A549 (cell line): ENCODE results near the gene SESN3. TPM values are rescaled to one million over a fixed set of nuclear protein-coding genes. Genes with fewer than 3 reads are reported as not detected.
A peak's percentile ranks its signal among the peaks of the same experiment; 100 is the strongest.

ENCODE experiments used
- ATAC-seq, 2 experiments: fragments of 200-7000 bp in 1 of 2; fragments of >200 bp in 1 of 2; cut with Nextera tagmentation in 1 of 2; cut with Tn5 transposase in 1 of 2; 3 replicates each; pipeline versions ENCODE4 v1.8.0 to v1.9.1; 2018 to 2020; ENCODE audit warnings: mild to moderate bottlenecking in 1 of 2, moderate library complexity in 1 of 2
- CTCF ChIA-PET: fragments of 300-600 bp; sonication (Branson Sonifier 250); formaldehyde crosslinking; extraction: SDS; loops from one replicate; lab custom pipeline; 2021; ENCODE audit warnings: antibody characterized with exemption, inconsistent platforms; lab: Yijun Ruan, JAX
- POLR2A ChIA-PET: fragments of 350-600 bp; formaldehyde crosslinking; extraction: SDS; loops from one replicate; lab custom pipeline; 2021; ENCODE audit warnings: antibody characterized with exemption, inconsistent platforms; lab: Yijun Ruan, JAX
- DNase-seq, 2 experiments: peaks; one replicate each; pipeline versions ENCODE4 v3.0.0 to v3.0.0-alpha.2; 2011 to 2016; ENCODE audit warnings: low read depth in 1 of 2, low spot score in 1 of 2
- FAIRE-seq: peaks from 2 replicates; lab custom pipeline; 2011; peaks lifted over from hg19 to GRCh38; lab: Jason Lieb, UNC
- H3K27ac ChIP-seq, 2 experiments: fragments of >200 bp; sonication (Bioruptor Twin); formaldehyde crosslinking; 3 replicates each; pipeline ENCODE4 v1.5.1; 2016 to 2017
- H3K4me1 ChIP-seq: fragments of >200 bp; sonication (Bioruptor Twin); formaldehyde crosslinking; 3 replicates; pipeline ENCODE4 v1.6.1; 2016
- H3K4me2 ChIP-seq: fragments of >200 bp; sonication (Bioruptor Twin); formaldehyde crosslinking; 3 replicates; pipeline ENCODE4 v1.6.1; 2016
- H3K4me3 ChIP-seq: fragments of >200 bp; sonication (Bioruptor Twin); formaldehyde crosslinking; 3 replicates; pipeline ENCODE4 v1.5.1; 2016
- H3K9me3 ChIP-seq: fragments of >200 bp; sonication (Bioruptor Twin); formaldehyde crosslinking; 3 replicates; pipeline ENCODE4 v1.6.1; 2016
- CBX2 ChIP-seq: fragments of 200-600 bp; sonication (generic); IDR thresholded peaks from 2 replicates; pipeline ENCODE4 v1.6.1; 2016; ENCODE audit warnings: low read depth, mild to moderate bottlenecking, borderline replicate concordance
- CBX8 ChIP-seq: fragments of 200-600 bp; sonication (generic); IDR thresholded peaks from 2 replicates; pipeline ENCODE4 v1.6.1; 2016
- FOXS1 ChIP-seq: fragments of 250-450 bp; sonication (Bioruptor Pico); IDR thresholded peaks from 2 replicates; pipeline ENCODE4 v1.5.0; 2020; ENCODE audit warnings: mild to moderate bottlenecking, moderate library complexity
- GATA3 ChIP-seq: IDR thresholded peaks from 2 replicates; pipeline ENCODE4 v1.6.1; 2012; ENCODE audit warnings: borderline replicate concordance
- HEYL ChIP-seq: fragments of 250-450 bp; sonication (Bioruptor Pico); IDR thresholded peaks from 2 replicates; pipeline ENCODE4 v1.8.0; 2021; ENCODE audit warnings: mild to moderate bottlenecking, moderate library complexity
- JUNB ChIP-seq: fragments of >200 bp; sonication (Bioruptor Twin); formaldehyde crosslinking; IDR thresholded peaks from 2 replicates; pipeline ENCODE4 v1.6.1; 2016
- MAFK ChIP-seq: fragments of 450-650 bp; IDR thresholded peaks from 2 replicates; pipeline ENCODE4 v1.6.1; 2014; ENCODE audit not compliant: partially characterized antibody
- MYC ChIP-seq: IDR thresholded peaks from 2 replicates; pipeline ENCODE4 v1.6.1; 2012; ENCODE audit warnings: mild to moderate bottlenecking, inconsistent platforms, low read length, improper control_type of control experiment, borderline replicate concordance
- NPAS2 ChIP-seq: fragments of 250-450 bp; sonication (Bioruptor Pico); IDR thresholded peaks from 2 replicates; pipeline ENCODE4 v1.8.0; 2022; ENCODE audit warnings: mild to moderate bottlenecking, moderate library complexity, borderline replicate concordance
- RARB ChIP-seq: fragments of 250-450 bp; sonication (Bioruptor Pico); IDR thresholded peaks from 2 replicates; pipeline ENCODE4 v1.8.0; 2021; ENCODE audit warnings: mild to moderate bottlenecking, moderate library complexity
- RFX5 ChIP-seq: fragments of 450-650 bp; IDR thresholded peaks from 2 replicates; pipeline ENCODE4 v1.7.1; 2014; ENCODE audit warnings: antibody characterized with exemption, mild to moderate bottlenecking, moderate library complexity
- SMC3 ChIP-seq: fragments of >200 bp; sonication (Bioruptor Twin); formaldehyde crosslinking; IDR thresholded peaks from 3 replicates; pipeline ENCODE4 v1.6.1; 2018; ENCODE audit warnings: inconsistent platforms
- SREBF2 ChIP-seq: fragments of 450-650 bp; IDR thresholded peaks from 2 replicates; pipeline ENCODE4 v1.6.1; 2014; ENCODE audit warnings: mild to moderate bottlenecking, moderate library complexity
- TFCP2L1 ChIP-seq: fragments of 250-450 bp; sonication (Bioruptor Pico); IDR thresholded peaks from 2 replicates; pipeline ENCODE4 v1.5.0; 2021; ENCODE audit warnings: mild to moderate bottlenecking
- ZC3H11A ChIP-seq: fragments of 450-650 bp; IDR thresholded peaks from 2 replicates; pipeline ENCODE4 v1.6.1; 2014; ENCODE audit warnings: antibody characterized with exemption, mild to moderate bottlenecking
- ZSCAN20 ChIP-seq: fragments of 250-450 bp; sonication (Bioruptor Pico); IDR thresholded peaks from 2 replicates; pipeline ENCODE4 v1.8.0; 2022; ENCODE audit warnings: mild to moderate bottlenecking, moderate library complexity
- WGBS: methylation state at CpG from one replicate; pipeline ENCODE4 v1.1.6; 2017; ENCODE audit errors: missing lambda C conversion rate; 5-methylcytosine and 5-hydroxymethylcytosine counted together
- polyA plus RNA-seq, 4 experiments: library from polyadenylated mRNA; depleted of rRNA in 3 of 4; stranded (reverse); fragments of >200 nt; fragmentation: RNase III in 1 of 4; extraction: RNeasy Plus Mini Kit Qiagen cat#74134 plus additional on column Dnase treatment in 1 of 4; gene quantifications; 2 replicates in 3 of 4; 3 replicates in 1 of 4; pipeline ENCODE4 v1.2.3, GENCODE V29; 2011 to 2017
- TF ChIP-seq, protein P1 (sequence below): IDR thresholded peaks from 2 replicates; pipeline ENCODE4 v1.6.1; 2012
- TF ChIP-seq, protein P2 (sequence below): fragments of 200-600 bp; sonication (generic); IDR thresholded peaks from 2 replicates; pipeline ENCODE4 v1.6.1; 2016; ENCODE audit warnings: antibody characterized with exemption, mild to moderate bottlenecking, moderate library complexity
- TF ChIP-seq, protein P3 (sequence below): fragments of 450-650 bp; IDR thresholded peaks from 2 replicates; pipeline ENCODE4 v1.6.1; 2014; ENCODE audit warnings: antibody characterized with exemption

The SESN3 gene
- polyA plus RNA-seq, 2 of the 4 experiments (the other 2 are of a cell fraction): 0.35 to 3.6 TPM

DNA sequence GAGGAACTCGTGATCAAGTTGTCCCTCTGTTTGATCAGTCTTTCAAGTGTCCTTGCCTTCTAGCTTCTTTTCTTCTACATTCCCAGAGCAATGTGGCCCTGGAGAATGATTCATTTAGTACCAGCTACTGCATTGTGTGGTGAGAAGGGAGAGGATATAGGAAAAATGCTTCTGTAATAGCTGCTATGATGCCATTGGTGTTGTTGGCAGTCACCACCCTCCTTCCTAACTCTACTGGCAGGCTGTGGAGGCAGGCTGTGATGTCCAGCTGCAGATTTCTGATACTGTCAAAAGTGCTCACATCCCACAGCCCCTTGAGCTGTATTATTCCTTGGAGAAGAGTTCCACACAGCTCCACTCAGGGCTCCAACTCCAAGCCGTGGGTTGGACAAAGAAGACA, 88.6 kb downstream of the SESN3 start:
- DNase-seq (no peak), ATAC-seq (no peak), FAIRE-seq (no peak)
- no peaks in the 10 kb centered on the region for H3K9me3 ChIP-seq
- H3K4me1 ChIP-seq: peaks cover 4% of the 10 kb centered on the region; the same call in 1 of the 3 replicates
- no peak overlapping the region for H3K4me3 ChIP-seq
- no peak overlapping the region for H3K27ac ChIP-seq
- POLR2A ChIA-PET: no interaction called here
- CTCF ChIA-PET: interaction anchor here (0.9 to 2.7 kb wide), 3 partner anchors 8 to 52 kb away, joined by 4 to 8 read pairs (median 5); partner anchors contain the start of gene ENDOD1
- H3K4me2 ChIP-seq: no peak overlapping the region
- TF ChIP-seq MYC (no peak), RARB (CRISPR knock-in tag) (no peak)
- TF ChIP-seq, protein P1, sequence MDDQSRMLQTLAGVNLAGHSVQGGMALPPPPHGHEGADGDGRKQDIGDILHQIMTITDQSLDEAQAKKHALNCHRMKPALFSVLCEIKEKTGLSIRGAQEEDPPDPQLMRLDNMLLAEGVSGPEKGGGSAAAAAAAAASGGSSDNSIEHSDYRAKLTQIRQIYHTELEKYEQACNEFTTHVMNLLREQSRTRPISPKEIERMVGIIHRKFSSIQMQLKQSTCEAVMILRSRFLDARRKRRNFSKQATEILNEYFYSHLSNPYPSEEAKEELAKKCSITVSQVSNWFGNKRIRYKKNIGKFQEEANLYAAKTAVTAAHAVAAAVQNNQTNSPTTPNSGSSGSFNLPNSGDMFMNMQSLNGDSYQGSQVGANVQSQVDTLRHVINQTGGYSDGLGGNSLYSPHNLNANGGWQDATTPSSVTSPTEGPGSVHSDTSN: no peak
- 10% methylated on average over 2 of the region's 2 CpGs for WGBS

DNA sequence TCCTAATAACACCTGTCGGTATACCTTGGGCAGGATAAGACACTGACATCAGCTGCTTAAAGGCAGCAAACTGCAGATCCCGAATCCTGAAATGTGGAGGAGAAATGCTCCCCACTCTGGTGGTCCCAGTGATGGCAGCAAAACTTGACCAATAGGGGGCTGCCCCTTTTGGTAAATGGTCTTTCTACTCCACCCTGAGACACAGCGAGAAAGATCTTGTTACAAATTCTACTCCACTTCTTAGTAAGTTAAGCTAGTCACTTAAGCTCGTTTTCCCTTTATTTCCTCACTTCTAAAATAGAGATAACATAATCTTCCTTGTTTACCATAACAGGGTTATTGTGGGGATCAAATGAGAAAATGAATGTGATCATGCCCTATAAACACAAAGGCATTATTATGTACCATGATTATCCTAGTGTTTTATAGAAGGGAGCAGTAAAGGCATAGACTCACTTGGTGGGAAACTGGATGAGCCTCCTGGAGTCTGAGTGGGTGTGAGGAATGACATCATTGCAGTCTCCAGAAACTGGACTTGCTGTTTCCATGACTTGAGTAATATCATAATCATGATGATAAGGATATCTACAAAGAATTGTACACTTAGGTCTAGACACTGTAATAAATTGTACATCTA, 90.5 kb downstream of the SESN3 start:
- Histone ChIP-seq H3K9me3 (no peaks in the 10 kb centered on the region), H3K27ac (no peak overlapping the region), H3K4me1 (no peaks in the 10 kb centered on the region), H3K4me3 (no peak overlapping the region), H3K4me2 (no peak overlapping the region)
- POLR2A ChIA-PET: no interaction called here
- FAIRE-seq: no peak
- CTCF ChIA-PET: interaction anchor here (0.7 to 2.7 kb wide), 4 partner anchors 10 to 67 kb away, joined by 4 to 8 read pairs (median 4); no protein-coding TSS in a partner anchor
- WGBS: 48% methylated on average over 4 of the region's 4 CpGs
- TF ChIP-seq CBX8 (0 out of 2 replicates have a peak, but pooled peaks have one; percentile 62), GATA3 (no peak)
- DNase-seq: no peak
- no peak for ATAC-seq

DNA sequence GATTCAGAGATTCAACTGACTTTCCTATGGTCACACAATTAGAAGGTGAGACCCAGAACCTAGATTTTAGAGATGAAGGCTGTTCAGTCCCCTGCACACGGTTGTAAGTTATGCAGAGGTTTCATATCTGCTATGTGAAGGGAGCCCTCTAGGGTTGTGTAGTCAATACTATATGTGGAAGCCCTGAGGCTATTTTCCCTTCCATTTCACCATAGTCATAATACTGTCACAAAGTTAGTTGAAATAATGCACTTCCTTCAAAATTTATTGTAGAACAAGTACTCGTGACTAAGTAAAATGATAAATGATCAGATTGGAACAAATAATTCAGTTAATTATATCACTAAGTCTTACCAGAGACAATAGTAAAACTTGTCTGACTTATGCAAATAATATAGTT, 92.6 kb downstream of the SESN3 start:
- no peak for FAIRE-seq
- Histone ChIP-seq H3K4me2 (no peak overlapping the region), H3K27ac (no peak overlapping the region), H3K9me3 (no peaks in the 10 kb centered on the region), H3K4me3 (no peak overlapping the region), H3K4me1 (peaks cover 3% of the 10 kb centered on the region; the same call in 1 of the 3 replicates)
- ChIA-PET CTCF (no interaction called here), POLR2A (no interaction called here)
- ATAC-seq: no peak
- 9% methylated on average over 2 of the region's 2 CpGs for WGBS
- DNase-seq: no peak
- TF ChIP-seq, protein P2, sequence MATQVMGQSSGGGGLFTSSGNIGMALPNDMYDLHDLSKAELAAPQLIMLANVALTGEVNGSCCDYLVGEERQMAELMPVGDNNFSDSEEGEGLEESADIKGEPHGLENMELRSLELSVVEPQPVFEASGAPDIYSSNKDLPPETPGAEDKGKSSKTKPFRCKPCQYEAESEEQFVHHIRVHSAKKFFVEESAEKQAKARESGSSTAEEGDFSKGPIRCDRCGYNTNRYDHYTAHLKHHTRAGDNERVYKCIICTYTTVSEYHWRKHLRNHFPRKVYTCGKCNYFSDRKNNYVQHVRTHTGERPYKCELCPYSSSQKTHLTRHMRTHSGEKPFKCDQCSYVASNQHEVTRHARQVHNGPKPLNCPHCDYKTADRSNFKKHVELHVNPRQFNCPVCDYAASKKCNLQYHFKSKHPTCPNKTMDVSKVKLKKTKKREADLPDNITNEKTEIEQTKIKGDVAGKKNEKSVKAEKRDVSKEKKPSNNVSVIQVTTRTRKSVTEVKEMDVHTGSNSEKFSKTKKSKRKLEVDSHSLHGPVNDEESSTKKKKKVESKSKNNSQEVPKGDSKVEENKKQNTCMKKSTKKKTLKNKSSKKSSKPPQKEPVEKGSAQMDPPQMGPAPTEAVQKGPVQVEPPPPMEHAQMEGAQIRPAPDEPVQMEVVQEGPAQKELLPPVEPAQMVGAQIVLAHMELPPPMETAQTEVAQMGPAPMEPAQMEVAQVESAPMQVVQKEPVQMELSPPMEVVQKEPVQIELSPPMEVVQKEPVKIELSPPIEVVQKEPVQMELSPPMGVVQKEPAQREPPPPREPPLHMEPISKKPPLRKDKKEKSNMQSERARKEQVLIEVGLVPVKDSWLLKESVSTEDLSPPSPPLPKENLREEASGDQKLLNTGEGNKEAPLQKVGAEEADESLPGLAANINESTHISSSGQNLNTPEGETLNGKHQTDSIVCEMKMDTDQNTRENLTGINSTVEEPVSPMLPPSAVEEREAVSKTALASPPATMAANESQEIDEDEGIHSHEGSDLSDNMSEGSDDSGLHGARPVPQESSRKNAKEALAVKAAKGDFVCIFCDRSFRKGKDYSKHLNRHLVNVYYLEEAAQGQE: no peak
- TF ChIP-seq RFX5 (no peak), JUNB (no peak), NPAS2 (no peak), FOXS1 (no peak)

DNA sequence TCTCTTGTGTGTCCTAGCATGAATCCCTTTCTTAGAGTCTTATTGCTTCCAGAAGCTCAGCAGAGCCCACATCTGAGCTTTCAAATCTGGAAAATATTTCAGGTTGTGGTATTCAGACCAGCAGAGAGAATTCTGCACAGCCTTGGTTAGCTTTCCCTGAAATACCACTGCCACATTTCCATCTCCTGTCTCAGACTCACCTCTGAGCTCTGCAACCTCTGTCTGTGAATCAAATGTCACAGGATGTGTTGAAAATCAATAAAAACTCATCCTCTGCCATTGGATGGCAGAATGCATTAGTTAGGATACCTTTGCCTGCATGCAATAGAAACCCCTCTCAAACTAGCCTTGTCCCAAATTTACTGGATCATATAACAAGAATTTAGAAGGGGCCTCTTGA, 93.7 kb downstream of the SESN3 start:
- Histone ChIP-seq H3K4me3 (no peak overlapping the region), H3K9me3 (no peaks in the 10 kb centered on the region), H3K4me2 (no peak overlapping the region), H3K27ac (no peak overlapping the region), H3K4me1 (peaks cover 3% of the 10 kb centered on the region; the same call in 1 of the 3 replicates)
- no peak for FAIRE-seq
- POLR2A ChIA-PET: no interaction called here
- no peak for ATAC-seq
- no peak for DNase-seq
- CTCF ChIA-PET: interaction anchor here (1.2 to 1.3 kb wide), 2 partner anchors 15 to 47 kb away, joined by 3 read pairs; partner anchors contain the start of gene ENDOD1
- TF ChIP-seq SREBF2 (no peak), SMC3 (no peak), ZSCAN20 (CRISPR knock-in tag) (no peak), TFCP2L1 (no peak), ZC3H11A (no peak), CBX2 (no peak), HEYL (CRISPR knock-in tag) (no peak), NPAS2 (no peak), MAFK (no peak)
- TF ChIP-seq, protein P1: no peak
- TF ChIP-seq, protein P2: no peak
- TF ChIP-seq, protein P3, sequence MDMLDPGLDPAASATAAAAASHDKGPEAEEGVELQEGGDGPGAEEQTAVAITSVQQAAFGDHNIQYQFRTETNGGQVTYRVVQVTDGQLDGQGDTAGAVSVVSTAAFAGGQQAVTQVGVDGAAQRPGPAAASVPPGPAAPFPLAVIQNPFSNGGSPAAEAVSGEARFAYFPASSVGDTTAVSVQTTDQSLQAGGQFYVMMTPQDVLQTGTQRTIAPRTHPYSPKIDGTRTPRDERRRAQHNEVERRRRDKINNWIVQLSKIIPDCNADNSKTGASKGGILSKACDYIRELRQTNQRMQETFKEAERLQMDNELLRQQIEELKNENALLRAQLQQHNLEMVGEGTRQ: no peak
